HCEC 1CT (cell line): ENCODE results near the gene ZNF22.
A peak's percentile ranks its signal among the peaks of the same experiment; 100 is the strongest.
"Not testable (repeated sequence)": the region's sequence is repeated elsewhere in the genome, so short reads cannot be mapped to it uniquely, and the experiment has no call there.

Source experiments
- DNase-seq: peaks from one replicate; pipeline ENCODE4 v3.0.0-alpha.2; 2017

Gene ZNF22

GRCh38 chr10:44992732-44993225, 7.9 kb upstream of the ZNF22 start:
- no peak for DNase-seq

- no peak for DNase-seq
Measured at GRCh38 chr10:44993226-44993921, 7.3 kb upstream of the ZNF22 start.

- DNase-seq: no peak
Measured at GRCh38 chr10:44993922-44994751, 6.6 kb upstream of the ZNF22 start.

- no peak for DNase-seq
Measured at GRCh38 chr10:44994752-44995530, 5.8 kb upstream of the ZNF22 start.

- no peak for DNase-seq
Measured at GRCh38 chr10:44995581-44995913, 5.2 kb upstream of the ZNF22 start.

GRCh38 chr10:44995914-44996669, 4.6 kb upstream of the ZNF22 start:
- DNase-seq: no peak

GRCh38 chr10:44997105-44997748, 3.5 kb upstream of the ZNF22 start:
- DNase-seq: no peak

- no peak for DNase-seq
Measured at GRCh38 chr10:44998146-44998631, 2.5 kb upstream of the ZNF22 start.

GRCh38 chr10:45000138-45000751, 478 bp upstream of the ZNF22 start:
- DNase-seq: no peak

GRCh38 chr10:45001381-45002148, 842 bp downstream of the ZNF22 start:
- DNase-seq: peak; percentile 47

- DNase-seq: no peak
Measured at GRCh38 chr10:45003432-45004000, 2.8 kb downstream of the ZNF22 start.

GRCh38 chr10:45004661-45005060, 3.9 kb downstream of the ZNF22 start:
- DNase-seq: no peak

GRCh38 chr10:45005284-45005683, 4.6 kb downstream of the ZNF22 start:
- no peak for DNase-seq

- DNase-seq: no peak
Measured at GRCh38 chr10:45006276-45007030, 5.7 kb downstream of the ZNF22 start.

GRCh38 chr10:45008524-45009161, 7.9 kb downstream of the ZNF22 start:
- peak; percentile 83 for DNase-seq

GRCh38 chr10:45014557-45014956, 13.8 kb downstream of the ZNF22 start:
- DNase-seq: not testable (repeated sequence)

- DNase-seq: no peak
Measured at GRCh38 chr10:45015590-45015989, 14.9 kb downstream of the ZNF22 start.

GRCh38 chr10:45023426-45023825, 22.7 kb downstream of the ZNF22 start:
- DNase-seq: peak; percentile 61

GRCh38 chr10:45034301-45034700, 33.6 kb downstream of the ZNF22 start:
- peak; percentile 40 for DNase-seq
